ENCODE results near the gene SYNJ1.

SYNJ1 gene

DNA sequence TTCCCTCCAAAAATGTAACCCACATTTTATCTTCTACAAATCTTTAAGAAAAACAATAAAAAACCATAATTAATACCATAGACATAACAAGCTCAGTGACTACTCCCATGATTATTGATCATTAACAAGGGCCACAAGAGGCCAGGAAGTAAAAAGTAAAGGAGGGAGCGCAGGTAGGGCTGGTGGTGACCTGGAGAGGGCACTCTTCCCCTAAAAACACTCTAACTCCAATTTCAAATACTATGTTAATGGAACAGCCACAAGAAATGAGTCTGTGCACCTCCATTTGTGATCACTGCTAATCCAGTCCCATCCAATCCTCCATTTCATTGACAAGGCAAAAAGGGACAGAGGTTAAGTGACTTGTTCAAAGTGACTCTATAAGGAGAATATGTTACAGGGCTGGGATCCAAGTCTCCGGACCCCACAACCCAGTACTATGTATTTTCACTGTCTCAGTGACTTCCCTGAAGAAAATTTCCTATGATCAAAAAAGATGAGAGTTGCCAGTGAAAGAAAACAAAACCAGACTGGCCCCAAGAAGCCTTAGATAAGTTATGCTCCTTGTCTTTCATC lies 74.4 kb downstream of the SYNJ1 start:
- no peaks in the 10 kb centered on the region for H3K27me3 ChIP-seq (ENCODE audit: control insufficient read depth, low read length)
- no peaks in the 10 kb centered on the region for H3K4me1 ChIP-seq (ENCODE audit: control insufficient read depth, low read length)
- H3K36me3 ChIP-seq (ENCODE audit: control insufficient read depth, low read length), result no peaks in the 10 kb centered on the region
- H3K4me2 ChIP-seq (ENCODE audit: low read length), result no peak overlapping the region
- H3K9me3 ChIP-seq (ENCODE audit: control insufficient read depth, insufficient read depth, low read length), result peaks cover 7% of the 10 kb centered on the region; the same call in 1 of the 2 replicates
- H3K4me3 ChIP-seq (ENCODE audit: low read length), result no peak overlapping the region
- H3K79me2 ChIP-seq (ENCODE audit: control insufficient read depth, low read length), result no peaks in the 10 kb centered on the region
- H4K20me1 ChIP-seq (ENCODE audit: control insufficient read depth, insufficient read depth, low read depth, low read length), result no peaks in the 10 kb centered on the region
- H3F3A ChIP-seq (ENCODE audit: control insufficient read depth, insufficient read depth), result no peaks in the 10 kb centered on the region
- no peaks in the 10 kb centered on the region for H3K9me2 ChIP-seq (replicated peaks; ENCODE audit: control insufficient read depth, low read length)
- TF ChIP-seq, protein P1, sequence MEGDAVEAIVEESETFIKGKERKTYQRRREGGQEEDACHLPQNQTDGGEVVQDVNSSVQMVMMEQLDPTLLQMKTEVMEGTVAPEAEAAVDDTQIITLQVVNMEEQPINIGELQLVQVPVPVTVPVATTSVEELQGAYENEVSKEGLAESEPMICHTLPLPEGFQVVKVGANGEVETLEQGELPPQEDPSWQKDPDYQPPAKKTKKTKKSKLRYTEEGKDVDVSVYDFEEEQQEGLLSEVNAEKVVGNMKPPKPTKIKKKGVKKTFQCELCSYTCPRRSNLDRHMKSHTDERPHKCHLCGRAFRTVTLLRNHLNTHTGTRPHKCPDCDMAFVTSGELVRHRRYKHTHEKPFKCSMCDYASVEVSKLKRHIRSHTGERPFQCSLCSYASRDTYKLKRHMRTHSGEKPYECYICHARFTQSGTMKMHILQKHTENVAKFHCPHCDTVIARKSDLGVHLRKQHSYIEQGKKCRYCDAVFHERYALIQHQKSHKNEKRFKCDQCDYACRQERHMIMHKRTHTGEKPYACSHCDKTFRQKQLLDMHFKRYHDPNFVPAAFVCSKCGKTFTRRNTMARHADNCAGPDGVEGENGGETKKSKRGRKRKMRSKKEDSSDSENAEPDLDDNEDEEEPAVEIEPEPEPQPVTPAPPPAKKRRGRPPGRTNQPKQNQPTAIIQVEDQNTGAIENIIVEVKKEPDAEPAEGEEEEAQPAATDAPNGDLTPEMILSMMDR (IDR thresholded peaks at IDR 0.05; ENCODE audit: low read depth, low read length, poor library complexity, severe bottlenecking), result peak; percentile 86
- no peak for TF ChIP-seq EZH2phosphoT487 (IDR thresholded peaks at IDR 0.05; ENCODE audit: borderline replicate concordance, low read length)
- H3K27ac ChIP-seq (ENCODE audit: low read depth, low read length), result no peak overlapping the region

GRCh38 chr21:32648165-32648564 lies 79.6 kb downstream of the SYNJ1 start:
- Histone ChIP-seq H3K9me3 (ENCODE audit: control insufficient read depth, insufficient read depth, low read length) (no peaks in the 10 kb centered on the region), H3K79me2 (ENCODE audit: control insufficient read depth, low read length) (no peaks in the 10 kb centered on the region), H3K4me3 (ENCODE audit: low read length) (no peak overlapping the region), H3K4me2 (ENCODE audit: low read length) (no peak overlapping the region), H4K20me1 (ENCODE audit: control insufficient read depth, insufficient read depth, low read depth, low read length) (no peaks in the 10 kb centered on the region), H3K36me3 (ENCODE audit: control insufficient read depth, low read length) (no peaks in the 10 kb centered on the region), H3K27me3 (ENCODE audit: control insufficient read depth, low read length) (no peaks in the 10 kb centered on the region), H3K4me1 (ENCODE audit: control insufficient read depth, low read length) (no peaks in the 10 kb centered on the region), H3K27ac (ENCODE audit: low read depth, low read length) (no peak overlapping the region), H3K9me2 (replicated peaks; ENCODE audit: control insufficient read depth, low read length) (no peaks in the 10 kb centered on the region), H3F3A (ENCODE audit: control insufficient read depth, insufficient read depth) (no peaks in the 10 kb centered on the region)
- TF ChIP-seq, protein P1 (IDR thresholded peaks at IDR 0.05; ENCODE audit: low read depth, low read length, poor library complexity, severe bottlenecking), result no peak
- no peak for TF ChIP-seq EZH2phosphoT487 (IDR thresholded peaks at IDR 0.05; ENCODE audit: borderline replicate concordance, low read length)

DNA sequence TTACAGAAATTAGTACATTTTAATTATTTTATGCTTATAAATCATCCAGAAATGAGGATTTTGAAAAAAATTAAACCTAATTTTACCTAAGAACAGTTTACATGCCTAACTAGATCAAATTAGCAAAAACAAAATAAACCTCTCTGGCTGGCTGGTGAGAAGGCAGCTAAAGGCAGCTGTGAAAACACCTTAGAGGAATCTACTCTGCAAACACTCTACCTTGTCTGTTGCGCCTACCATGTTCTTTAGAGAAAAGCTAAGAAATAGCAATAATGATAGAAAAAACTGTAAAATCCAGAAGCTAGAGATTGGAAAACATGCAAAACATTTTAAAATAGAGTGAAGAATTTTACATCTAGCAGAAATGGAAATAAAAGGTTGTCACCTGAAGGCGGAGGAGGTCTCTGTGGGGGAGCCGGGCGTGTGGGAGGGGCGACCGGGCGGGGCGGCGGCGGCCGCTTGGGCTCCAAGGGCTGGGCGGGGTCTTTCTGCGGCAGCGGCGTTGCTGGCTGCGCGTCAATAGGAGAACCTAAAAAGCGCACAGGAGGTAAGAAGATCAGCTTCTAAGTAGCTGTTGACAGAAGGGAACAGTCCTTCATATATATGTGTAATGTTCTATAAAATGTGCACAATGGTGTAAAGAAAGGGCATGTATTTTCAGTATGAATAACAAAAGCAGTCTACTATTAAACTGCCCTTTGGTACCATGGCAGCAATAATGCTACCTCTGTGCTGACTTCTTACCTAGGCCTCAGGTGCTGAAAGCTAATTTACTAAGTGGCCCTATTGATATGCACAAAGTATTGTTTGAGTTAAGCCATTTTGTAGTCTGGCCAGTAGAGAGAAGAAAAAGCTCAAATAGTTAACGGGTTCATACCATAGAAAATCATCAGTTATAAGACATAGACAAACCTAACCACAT lies 82.3 kb downstream of the SYNJ1 start:
- Histone ChIP-seq H3K36me3 (ENCODE audit: control insufficient read depth, low read length) (no peaks in the 10 kb centered on the region), H3K4me2 (ENCODE audit: low read length) (no peak overlapping the region)

More for the DNA sequence above, 82.3 kb downstream of the SYNJ1 start:
- Histone ChIP-seq H3K9me3 (ENCODE audit: control insufficient read depth, insufficient read depth, low read length) (no peaks in the 10 kb centered on the region), H3K9me2 (replicated peaks; ENCODE audit: control insufficient read depth, low read length) (no peaks in the 10 kb centered on the region), H3K4me3 (ENCODE audit: low read length) (no peak overlapping the region), H4K20me1 (ENCODE audit: control insufficient read depth, insufficient read depth, low read depth, low read length) (no peaks in the 10 kb centered on the region), H3F3A (ENCODE audit: control insufficient read depth, insufficient read depth) (no peaks in the 10 kb centered on the region), H3K27me3 (ENCODE audit: control insufficient read depth, low read length) (no peaks in the 10 kb centered on the region), H3K79me2 (ENCODE audit: control insufficient read depth, low read length) (no peaks in the 10 kb centered on the region), H3K4me1 (ENCODE audit: control insufficient read depth, low read length) (no peaks in the 10 kb centered on the region), H3K27ac (ENCODE audit: low read depth, low read length) (no peak overlapping the region)
- TF ChIP-seq EZH2phosphoT487 (IDR thresholded peaks at IDR 0.05; ENCODE audit: borderline replicate concordance, low read length), result no peak
- TF ChIP-seq, protein P1 (IDR thresholded peaks at IDR 0.05; ENCODE audit: low read depth, low read length, poor library complexity, severe bottlenecking), result no peak
